SU-DHL-6 (cell line): ENCODE data around the gene DCN.

Source experiments
- EZH2phosphoT487 ChIP-seq: fragments of 200-600 bp; sonication (generic), shearing (Covaris generic); conservative IDR thresholded peaks from 2 replicates; pipeline ENCODE4 v1.6.1; 2018; ENCODE audit warnings: mild to moderate bottlenecking, antibody characterized with exemption, low read length, moderate library complexity, mixed read lengths
- TF ChIP-seq, protein P1 (sequence below): fragments of 200-600 bp; sonication (generic); IDR thresholded peaks from one replicate; pipeline ENCODE4 v1.5.1; 2017; ENCODE audit warnings: antibody characterized with exemption, mild to moderate bottlenecking, low read length, moderate library complexity; ENCODE audit not compliant: insufficient read depth, poor library complexity, severe bottlenecking

DNA sequence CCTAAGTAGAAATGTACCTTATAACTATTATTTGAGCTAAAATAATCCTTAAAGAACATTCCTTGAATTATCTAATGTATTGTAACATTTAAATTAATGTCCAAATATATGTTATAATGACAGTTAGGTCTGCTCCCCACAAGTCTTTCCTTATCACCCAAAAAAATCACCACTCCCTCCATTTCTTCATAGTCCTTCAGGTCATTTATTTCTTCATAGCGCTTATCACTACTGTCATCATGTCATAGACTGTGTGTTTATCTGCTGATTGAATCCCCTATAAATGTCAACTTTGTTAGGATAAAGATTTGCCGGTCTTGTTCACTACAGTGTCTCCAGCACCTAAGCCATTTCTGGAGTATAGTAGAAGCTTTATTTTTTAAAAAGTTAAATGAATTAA is 83.3 kb downstream of the DCN start:
- TF ChIP-seq, protein P1, sequence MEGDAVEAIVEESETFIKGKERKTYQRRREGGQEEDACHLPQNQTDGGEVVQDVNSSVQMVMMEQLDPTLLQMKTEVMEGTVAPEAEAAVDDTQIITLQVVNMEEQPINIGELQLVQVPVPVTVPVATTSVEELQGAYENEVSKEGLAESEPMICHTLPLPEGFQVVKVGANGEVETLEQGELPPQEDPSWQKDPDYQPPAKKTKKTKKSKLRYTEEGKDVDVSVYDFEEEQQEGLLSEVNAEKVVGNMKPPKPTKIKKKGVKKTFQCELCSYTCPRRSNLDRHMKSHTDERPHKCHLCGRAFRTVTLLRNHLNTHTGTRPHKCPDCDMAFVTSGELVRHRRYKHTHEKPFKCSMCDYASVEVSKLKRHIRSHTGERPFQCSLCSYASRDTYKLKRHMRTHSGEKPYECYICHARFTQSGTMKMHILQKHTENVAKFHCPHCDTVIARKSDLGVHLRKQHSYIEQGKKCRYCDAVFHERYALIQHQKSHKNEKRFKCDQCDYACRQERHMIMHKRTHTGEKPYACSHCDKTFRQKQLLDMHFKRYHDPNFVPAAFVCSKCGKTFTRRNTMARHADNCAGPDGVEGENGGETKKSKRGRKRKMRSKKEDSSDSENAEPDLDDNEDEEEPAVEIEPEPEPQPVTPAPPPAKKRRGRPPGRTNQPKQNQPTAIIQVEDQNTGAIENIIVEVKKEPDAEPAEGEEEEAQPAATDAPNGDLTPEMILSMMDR, result no peak
- TF ChIP-seq EZH2phosphoT487, result no peak
